Astrocyte (in vitro differentiated cells and primary cell): Measurements from ENCODE around the gene KCNAB1. TPM values are rescaled to one million over a fixed set of nuclear protein-coding genes. Genes with fewer than 3 reads are reported as not detected.

Experiments used
- DNase-seq: peaks from one replicate; pipeline ENCODE4 v3.0.0-alpha.2; 2010; ENCODE audit warnings: low read depth
- FAIRE-seq: peaks from 2 replicates; lab custom pipeline; 2011; peaks lifted over from hg19 to GRCh38; lab: Jason Lieb, UNC
- H2AFZ ChIP-seq: 2 replicates; pipeline ENCODE4 v1.6.0; 2012; ENCODE audit warnings: low read depth, low read length, inconsistent platforms
- H3K27ac ChIP-seq: 2 replicates; pipeline ENCODE4 v1.5.1; 2011; ENCODE audit warnings: low read depth, low read length, inconsistent platforms
- H3K27me3 ChIP-seq: 2 replicates; pipeline ENCODE4 v1.6.0; 2011; ENCODE audit warnings: low read length, inconsistent platforms; ENCODE audit not compliant: insufficient read depth
- H3K36me3 ChIP-seq: 2 replicates; pipeline ENCODE4 v1.5.1; 2011; ENCODE audit warnings: low read length, inconsistent platforms; ENCODE audit not compliant: insufficient read depth
- H3K4me1 ChIP-seq: 2 replicates; pipeline ENCODE4 v1.5.1; 2011; ENCODE audit warnings: low read length, inconsistent platforms; ENCODE audit not compliant: insufficient read depth
- H3K4me2 ChIP-seq: 2 replicates; pipeline ENCODE4 v1.6.0; 2012; ENCODE audit warnings: low read length, inconsistent platforms
- H3K4me3 ChIP-seq: 2 replicates; pipeline ENCODE4 v1.5.1; 2011; ENCODE audit warnings: low read depth, mild to moderate bottlenecking, low read length, inconsistent platforms; ENCODE audit not compliant: insufficient read depth
- H3K79me2 ChIP-seq: 2 replicates; pipeline ENCODE4 v1.6.0; 2012; ENCODE audit warnings: mild to moderate bottlenecking, low read length, inconsistent platforms; ENCODE audit not compliant: insufficient read depth
- H3K9ac ChIP-seq: 2 replicates; pipeline ENCODE4 v1.6.0; 2012; ENCODE audit warnings: mild to moderate bottlenecking, low read length, inconsistent platforms
- H3K9me3 ChIP-seq: 2 replicates; pipeline ENCODE4 v1.5.1; 2012; ENCODE audit warnings: low read depth, mild to moderate bottlenecking, low read length, inconsistent platforms; ENCODE audit not compliant: insufficient read depth
- H4K20me1 ChIP-seq: 2 replicates; pipeline ENCODE4 v1.6.0; 2012; ENCODE audit warnings: low read length, inconsistent platforms; ENCODE audit not compliant: insufficient read depth
- H3K27ac Mint-ChIP-seq: one replicate; pipeline ENCODE4 v1.8.0; 2021; ENCODE audit warnings: mild to moderate bottlenecking, mixed read lengths; ENCODE audit not compliant: unreplicated experiment
- H3K27me3 Mint-ChIP-seq: one replicate; pipeline ENCODE4 v1.8.0; 2021; ENCODE audit warnings: low read depth, mixed read lengths; ENCODE audit not compliant: unreplicated experiment
- H3K36me3 Mint-ChIP-seq: one replicate; pipeline ENCODE4 v1.8.0; 2021; ENCODE audit warnings: low read depth, mixed read lengths; ENCODE audit not compliant: unreplicated experiment
- H3K4me1 Mint-ChIP-seq: one replicate; pipeline ENCODE4 v1.8.0; 2021; ENCODE audit warnings: low read depth, mixed read lengths; ENCODE audit not compliant: unreplicated experiment
- H3K4me3 Mint-ChIP-seq: one replicate; pipeline ENCODE4 v1.8.0; 2021; ENCODE audit warnings: mild to moderate bottlenecking, moderate library complexity, mixed read lengths; ENCODE audit not compliant: unreplicated experiment
- H3K9me3 Mint-ChIP-seq: one replicate; pipeline ENCODE4 v1.8.0; 2021; ENCODE audit warnings: mild to moderate bottlenecking, mixed read lengths; ENCODE audit not compliant: unreplicated experiment
- CTCF ChIP-seq: IDR thresholded peaks from 2 replicates; pipeline ENCODE4 v1.5.1; 2011; ENCODE audit warnings: low read depth, mild to moderate bottlenecking, inconsistent platforms, low read length, moderate library complexity; ENCODE audit not compliant: insufficient read depth
- EZH2 ChIP-seq: IDR thresholded peaks from 2 replicates; pipeline ENCODE4 v1.6.1; 2012; ENCODE audit warnings: mild to moderate bottlenecking, low read length, inconsistent platforms; ENCODE audit not compliant: insufficient read depth
- total RNA-seq: library from RNA; stranded (reverse); gene quantifications from 2 replicates; pipeline ENCODE4 v1.2.1, GENCODE V29; 2021

Gene KCNAB1
- total RNA-seq, 1 donor from 2014 or later, result 0.30 TPM

DNA sequence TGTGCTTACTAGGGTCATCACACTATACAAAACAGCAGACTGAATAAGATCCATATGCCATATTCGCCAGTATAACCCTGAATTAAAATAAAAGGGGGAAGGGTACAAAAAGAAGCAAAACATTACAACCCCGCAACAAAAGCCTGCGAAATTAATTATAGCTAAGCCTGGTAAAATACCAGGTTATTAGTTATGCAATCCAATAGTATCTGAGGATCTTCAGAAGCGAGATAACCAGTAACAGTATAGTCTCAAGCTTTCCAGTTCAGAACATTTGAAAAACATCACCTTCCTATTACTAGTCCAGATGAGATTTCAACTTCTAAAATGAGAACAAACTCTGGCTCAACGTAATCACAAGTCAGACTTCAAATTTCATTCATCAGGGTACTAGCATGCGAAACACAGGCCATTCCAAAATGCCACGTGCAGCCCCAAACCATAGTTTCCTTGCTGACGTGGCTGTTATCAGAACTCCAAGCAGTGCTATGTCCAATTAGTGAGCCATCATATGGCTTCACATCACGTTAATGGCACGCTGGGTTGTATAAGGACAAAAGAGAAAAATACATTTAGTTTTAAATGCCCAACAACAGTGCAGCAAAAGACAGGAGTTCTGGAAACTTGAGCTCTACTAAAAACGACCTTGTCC, 433.5 kb downstream of the KCNAB1 start:
- Histone ChIP-seq H3K4me1 (peaks cover 29% of the 10 kb centered on the region), H3K27ac (peak overlapping the region; percentile 96), H3K79me2 (peaks cover 62% of the 10 kb centered on the region), H4K20me1 (peaks cover 28% of the 10 kb centered on the region), H3K9ac (peak overlapping the region; percentile 99), H3K9me3 (no peaks in the 10 kb centered on the region), H3K36me3 (peaks cover 36% of the 10 kb centered on the region), H3K4me3 (peak overlapping the region; percentile 95), H2AFZ (no peak overlapping the region), H3K4me2 (peak overlapping the region; percentile 87), H3K27me3 (no peaks in the 10 kb centered on the region)
- peak overlapping the region; percentile 96 for H3K27ac Mint-ChIP-seq
- TF ChIP-seq CTCF (no peak), EZH2 (no peak)
- H3K27me3 Mint-ChIP-seq, result no peaks in the 10 kb centered on the region
- DNase-seq, result peak; percentile 85
- peak; percentile 91 for FAIRE-seq
- peaks cover 34% of the 10 kb centered on the region for H3K4me1 Mint-ChIP-seq
- no peaks in the 10 kb centered on the region for H3K9me3 Mint-ChIP-seq
- H3K36me3 Mint-ChIP-seq, result peaks cover 22% of the 10 kb centered on the region
- peak overlapping the region; percentile 92 for H3K4me3 Mint-ChIP-seq

DNA sequence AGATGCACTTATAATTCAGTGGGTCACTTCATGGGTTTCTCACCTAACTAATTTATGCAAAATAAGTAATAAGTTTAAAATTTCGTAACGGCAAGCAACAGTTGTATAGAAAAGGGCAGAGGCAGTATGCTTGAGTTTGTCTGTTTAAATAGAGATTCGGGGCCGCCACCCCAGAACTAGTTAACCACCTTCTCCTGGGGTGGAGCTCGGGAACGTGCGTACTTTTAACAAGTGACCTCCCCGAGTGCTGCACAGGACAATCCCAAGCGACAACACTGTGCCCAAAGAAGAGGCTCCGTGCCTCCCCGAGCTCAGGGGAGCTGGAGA, 434.1 kb downstream of the KCNAB1 start:
- H3K4me1 Mint-ChIP-seq, result peaks cover 28% of the 10 kb centered on the region
- peak overlapping the region; percentile 87 for H3K4me2 ChIP-seq
- H3K9me3 ChIP-seq, result no peaks in the 10 kb centered on the region
- H3K4me3 Mint-ChIP-seq, result peak overlapping the region; percentile 92
- H2AFZ ChIP-seq, result peak overlapping the region; percentile 55
- peaks cover 25% of the 10 kb centered on the region for H4K20me1 ChIP-seq
- peaks cover 27% of the 10 kb centered on the region for H3K4me1 ChIP-seq
- H3K4me3 ChIP-seq, result peak overlapping the region; percentile 95
- peaks cover 32% of the 10 kb centered on the region for H3K36me3 ChIP-seq
- no peak for FAIRE-seq
- no peak for DNase-seq
- H3K9me3 Mint-ChIP-seq, result no peaks in the 10 kb centered on the region
- peak overlapping the region; percentile 99 for H3K9ac ChIP-seq
- peaks cover 55% of the 10 kb centered on the region for H3K79me2 ChIP-seq
- H3K27ac Mint-ChIP-seq, result peak overlapping the region; percentile 96
- peak overlapping the region; percentile 96 for H3K27ac ChIP-seq
- H3K27me3 Mint-ChIP-seq, result no peaks in the 10 kb centered on the region
- TF ChIP-seq EZH2, result no peak
- no peak for TF ChIP-seq CTCF
- peaks cover 22% of the 10 kb centered on the region for H3K36me3 Mint-ChIP-seq
- H3K27me3 ChIP-seq, result no peaks in the 10 kb centered on the region
